ENCODE measurements around the gene RTF1. TPM values are rescaled to one million over a fixed set of nuclear protein-coding genes. Genes with fewer than 3 reads are reported as not detected.

The RTF1 gene
- total RNA-seq, 2 experiments from 2014 or later: 28.6 to 46.9 TPM

GRCh38 chr15:41462084-41462795 lies 45.3 kb downstream of the RTF1 start:
- DNase-seq (ENCODE audit: low spot score): no peak
- peaks cover 82% of the 10 kb centered on the region for H3K36me3 ChIP-seq (ENCODE audit: insufficient read depth, low read length)
- no peak overlapping the region for H3K4me3 ChIP-seq (ENCODE audit: low read depth, low read length, poor library complexity, severe bottlenecking)
- no peak overlapping the region for H3K4me2 ChIP-seq (ENCODE audit: low read length)
- no peaks in the 10 kb centered on the region for H3K9me2 ChIP-seq (ENCODE audit: insufficient read depth, low read length)
- TF ChIP-seq EZH2phosphoT487 (IDR thresholded peaks at IDR 0.05; ENCODE audit: borderline replicate concordance, low read depth, low read length) (no peak), CTCF (conservative IDR thresholded peaks at IDR 0.05; ENCODE audit: low read length) (no peak)
- BruUV-seq (replicated peaks): TSS peak; percentile 16
- intact Hi-C loops (cut with micrococcal nuclease; ENCODE audit: unreplicated experiment): no loop called here
- H3K27ac ChIP-seq (ENCODE audit: low read depth, low read length, poor library complexity, severe bottlenecking): no peak overlapping the region
- H2AFZ ChIP-seq (ENCODE audit: low read length): no peak overlapping the region
- CTCF ChIA-PET (ENCODE audit: unreplicated experiment): no interaction called here
- no peaks in the 10 kb centered on the region for H4K20me1 ChIP-seq (ENCODE audit: insufficient read depth, low read length)
- no peaks in the 10 kb centered on the region for H3K9me3 ChIP-seq (ENCODE audit: low read length)
- POLR2A ChIA-PET: no interaction called here
- no peaks in the 10 kb centered on the region for H3K79me2 ChIP-seq (ENCODE audit: insufficient read depth, low read depth, low read length)
- no peaks in the 10 kb centered on the region for H3K4me1 ChIP-seq (ENCODE audit: insufficient read depth, low read length, poor library complexity, severe bottlenecking)

- Histone ChIP-seq H3K27ac (ENCODE audit: low read depth, low read length, poor library complexity, severe bottlenecking) (no peak overlapping the region), H4K20me1 (ENCODE audit: insufficient read depth, low read length) (no peaks in the 10 kb centered on the region), H3K9me3 (ENCODE audit: low read length) (no peaks in the 10 kb centered on the region), H2AFZ (ENCODE audit: low read length) (no peak overlapping the region), H3K79me2 (ENCODE audit: insufficient read depth, low read depth, low read length) (no peaks in the 10 kb centered on the region), H3K4me1 (ENCODE audit: insufficient read depth, low read length, poor library complexity, severe bottlenecking) (no peaks in the 10 kb centered on the region), H3K4me2 (ENCODE audit: low read length) (no peak overlapping the region), H3K9me2 (ENCODE audit: insufficient read depth, low read length) (no peaks in the 10 kb centered on the region), H3K4me3 (ENCODE audit: low read depth, low read length, poor library complexity, severe bottlenecking) (no peak overlapping the region), H3K36me3 (ENCODE audit: insufficient read depth, low read length) (peaks cover 74% of the 10 kb centered on the region)
- no TSS peak for BruUV-seq (replicated peaks)
- POLR2A ChIA-PET: interaction anchor here (0.7 to 0.8 kb wide), 3 partner anchors 17 to 271 kb away, joined by 3 to 5 read pairs (median 3); no protein-coding TSS in a partner anchor
- TF ChIP-seq CTCF (conservative IDR thresholded peaks at IDR 0.05; ENCODE audit: low read length): no peak
- intact Hi-C loops (cut with micrococcal nuclease; ENCODE audit: unreplicated experiment): loop anchor here (5.0 kb wide), 2 partner anchors 42 to 347 kb away; no protein-coding TSS in a partner anchor
- CTCF ChIA-PET (ENCODE audit: unreplicated experiment): no interaction called here
- DNase-seq (ENCODE audit: low spot score): no peak
These were observed 48.1 kb downstream of the RTF1 start for GRCh38 chr15:41464889-41465580.
